ENCODE measurements around the gene MGAT5. TPM values are rescaled to one million over a fixed set of nuclear protein-coding genes. Genes with fewer than 3 reads are reported as not detected.
"Not testable (repeated sequence)": the region's sequence is repeated elsewhere in the genome, so short reads cannot be mapped to it uniquely, and the experiment has no call there.

The MGAT5 gene
- total RNA-seq, 4 donors from 2014 or later: 28.3 to 52.3 (median 40.4) TPM

DNA sequence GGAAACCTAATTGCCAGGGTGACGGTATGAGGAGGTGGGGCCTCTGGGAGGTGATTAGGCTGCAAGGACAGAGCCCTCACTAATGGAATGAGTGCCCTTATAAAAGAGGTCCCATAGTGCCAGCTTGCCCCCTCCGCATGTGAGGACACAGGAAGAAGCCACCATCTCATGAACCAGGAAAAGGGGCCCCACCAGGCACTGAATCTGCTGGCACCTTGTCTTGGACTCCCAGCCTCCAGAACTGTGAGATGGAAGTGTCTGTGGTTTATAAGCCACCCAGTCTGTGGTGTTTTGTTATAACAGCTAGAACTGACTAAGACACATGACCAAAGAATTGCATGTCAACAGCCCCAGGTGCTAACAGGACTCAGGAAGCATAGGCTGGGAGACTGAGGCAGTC, 214.3 kb downstream of the MGAT5 start:
- no peak for TF ChIP-seq CTCF (IDR thresholded peaks at IDR 0.05)
- DNase-seq (ENCODE audit: low spot score): no peak
- no peak for ATAC-seq (ENCODE audit: low FRiP score)

- DNase-seq (ENCODE audit: low spot score) (no peak), ATAC-seq (ENCODE audit: low FRiP score) (no peak)
- TF ChIP-seq CTCF (IDR thresholded peaks at IDR 0.05): no peak
Measured at GRCh38 chr2:134468776-134469175, 214.9 kb downstream of the MGAT5 start.

DNA sequence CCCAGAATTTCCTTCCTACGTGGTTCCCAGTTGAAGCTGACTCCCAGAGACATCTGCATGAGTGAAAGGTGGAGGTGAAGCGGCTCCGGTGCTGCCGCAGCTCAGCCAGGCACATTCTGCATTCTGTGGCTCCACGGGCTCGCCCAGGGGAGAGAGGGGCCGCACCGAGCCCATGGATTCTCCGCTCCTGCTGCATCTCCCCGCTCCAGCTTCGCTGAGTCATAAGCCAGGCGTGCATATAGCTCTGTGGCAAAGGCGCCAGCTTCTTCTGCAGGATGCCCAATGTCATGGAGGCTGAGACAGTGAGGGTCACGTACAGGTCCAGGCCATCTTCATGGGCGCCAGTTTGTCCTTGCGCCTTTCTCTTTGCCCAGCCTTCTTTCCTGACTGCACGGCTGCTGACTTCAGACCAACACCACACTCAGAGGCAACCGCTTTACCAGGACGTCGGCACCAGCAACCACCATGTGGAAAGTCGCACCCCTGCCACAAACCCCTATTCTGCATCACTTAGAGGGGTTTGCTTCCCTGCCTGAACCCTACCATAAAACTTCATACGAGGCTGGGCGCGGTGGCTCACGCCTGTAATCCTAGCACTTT, 215.7 kb downstream of the MGAT5 start:
- no peak for ATAC-seq (ENCODE audit: low FRiP score)
- TF ChIP-seq CTCF (IDR thresholded peaks at IDR 0.05): no peak
- DNase-seq (ENCODE audit: low spot score): no peak

DNA sequence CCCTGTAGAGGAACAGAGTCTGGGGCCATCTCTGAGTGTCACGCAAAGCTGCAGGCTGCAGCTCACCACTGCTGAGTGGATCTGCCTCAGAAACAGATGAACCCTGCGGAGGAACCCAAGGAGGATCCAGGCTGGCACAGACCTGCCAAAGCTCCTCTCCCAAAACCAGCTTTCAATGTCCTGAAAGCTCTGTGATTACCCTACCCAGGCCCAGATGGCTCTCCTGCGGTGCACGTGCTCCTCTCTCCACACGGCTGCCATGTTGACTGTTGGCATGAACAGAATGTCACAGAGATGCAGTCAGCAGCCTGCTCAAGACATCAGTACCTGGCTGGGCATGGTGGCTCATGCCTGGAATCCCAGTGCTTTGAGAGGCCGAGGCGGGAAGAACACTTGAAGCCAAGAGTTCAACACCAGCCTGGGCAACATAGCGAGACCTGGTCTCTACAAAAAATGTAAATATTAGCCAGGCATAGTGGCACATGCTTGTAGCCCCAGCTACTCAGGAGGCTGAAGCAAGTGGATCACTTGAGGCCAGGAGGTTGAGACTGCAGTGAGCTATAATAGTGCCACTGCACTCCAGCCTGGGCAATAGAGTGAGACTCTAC, 216.8 kb downstream of the MGAT5 start:
- DNase-seq (ENCODE audit: low spot score): no peak
- no peak for TF ChIP-seq CTCF (IDR thresholded peaks at IDR 0.05)
- ATAC-seq (ENCODE audit: low FRiP score): no peak

DNA sequence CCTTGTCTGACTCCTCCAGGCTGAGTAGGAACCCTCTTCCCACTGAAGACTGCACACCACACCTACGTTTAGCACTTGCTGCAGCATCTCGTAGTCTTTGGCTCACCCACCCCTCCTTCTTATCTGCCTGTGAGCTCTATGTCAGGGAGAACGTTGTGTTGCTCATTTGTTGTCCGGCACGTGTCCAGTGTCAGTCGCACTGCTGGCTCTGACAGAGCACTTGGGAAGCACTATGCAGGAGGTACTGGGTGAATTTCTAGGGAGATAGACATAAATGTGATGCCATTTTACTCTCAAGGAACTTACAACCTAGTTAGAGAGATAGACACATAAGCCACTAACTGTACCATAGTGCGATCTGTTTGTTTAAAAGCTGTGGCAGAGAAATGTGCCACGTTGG, 223.1 kb downstream of the MGAT5 start:
- ATAC-seq (ENCODE audit: low FRiP score); DNase-seq (ENCODE audit: low spot score): not testable (repeated sequence)

DNA sequence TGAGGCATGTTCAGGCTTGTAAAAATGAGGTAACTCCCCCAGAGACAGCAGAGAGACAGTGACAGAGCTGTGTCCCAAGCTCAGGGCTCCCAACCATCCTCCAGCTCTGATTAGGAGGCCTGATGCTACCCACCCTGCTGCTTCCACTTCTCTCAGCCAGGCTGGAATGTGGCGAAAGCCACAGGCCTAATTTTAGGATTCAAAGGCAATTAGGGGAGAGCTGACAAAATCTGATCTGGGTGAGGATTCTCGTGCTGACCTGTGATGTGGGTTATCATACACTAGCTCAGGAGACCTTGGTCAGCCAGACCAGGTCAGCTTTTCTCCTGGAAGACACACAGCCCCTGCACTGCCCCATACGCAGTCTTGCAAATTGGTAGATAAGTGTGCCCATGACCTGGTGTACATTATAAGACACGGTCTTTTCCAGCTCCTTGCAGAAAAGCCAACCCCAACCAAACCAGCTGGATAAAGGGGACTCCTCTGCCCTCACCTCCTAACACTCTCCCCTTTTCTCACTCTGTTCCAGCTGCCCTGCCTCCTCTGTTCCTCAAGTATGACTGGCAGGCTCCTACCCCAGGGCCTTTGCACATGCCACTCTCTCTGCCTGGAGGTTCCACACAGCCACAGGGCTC, 225.9 kb downstream of the MGAT5 start:
- DNase-seq (ENCODE audit: low spot score) (no peak), ATAC-seq (ENCODE audit: low FRiP score) (no peak)
- TF ChIP-seq CTCF (IDR thresholded peaks at IDR 0.05): no peak

GRCh38 chr2:134482131-134482723, 228.4 kb downstream of the MGAT5 start:
- no peak for ATAC-seq (ENCODE audit: low FRiP score)
- DNase-seq (ENCODE audit: low spot score): no peak
- TF ChIP-seq CTCF (IDR thresholded peaks at IDR 0.05): no peak
